Hepatocyte (in vitro differentiated cells): ENCODE results near the gene XG. TPM values are rescaled to one million over a fixed set of nuclear protein-coding genes. Genes with fewer than 3 reads are reported as not detected.

Experiments
- DNase-seq: peaks from one replicate; pipeline ENCODE4 v3.0.0-alpha.2; 2016; ENCODE audit warnings: low spot score
- H2AFZ ChIP-seq: fragments of 200-600 bp; sonication (generic); 2 replicates; pipeline ENCODE4 v1.6.0; 2016; ENCODE audit warnings: antibody characterized with exemption, mild to moderate bottlenecking
- H3K27ac ChIP-seq: fragments of 200-600 bp; sonication (generic); 2 replicates; pipeline ENCODE4 v1.5.1; 2016; ENCODE audit warnings: mild to moderate bottlenecking
- H3K27me3 ChIP-seq: fragments of 200-600 bp; sonication (generic); 2 replicates; pipeline ENCODE4 v1.6.1; 2016
- H3K36me3 ChIP-seq: fragments of 200-600 bp; sonication (generic); replicated peaks from 2 replicates; pipeline ENCODE4 v1.5.1; 2016; ENCODE audit warnings: low read depth; ENCODE audit not compliant: insufficient read depth
- H3K4me1 ChIP-seq: fragments of 200-600 bp; sonication (generic); 2 replicates; pipeline ENCODE4 v1.5.1; 2016; ENCODE audit warnings: mild to moderate bottlenecking, moderate library complexity; ENCODE audit not compliant: insufficient read depth
- H3K4me2 ChIP-seq: fragments of 200-600 bp; sonication (generic); 2 replicates; pipeline ENCODE4 v1.6.0; 2016
- H3K4me3 ChIP-seq: fragments of 200-600 bp; sonication (generic); 2 replicates; pipeline ENCODE4 v1.5.1; 2016; ENCODE audit warnings: mild to moderate bottlenecking
- H3K79me2 ChIP-seq: fragments of 200-600 bp; sonication (generic); 2 replicates; pipeline ENCODE4 v1.6.0; 2017; ENCODE audit warnings: mild to moderate bottlenecking
- H3K9me2 ChIP-seq: fragments of 200-600 bp; sonication (generic); replicated peaks from 2 replicates; pipeline ENCODE4 v1.6.0; 2017; ENCODE audit warnings: mild to moderate bottlenecking; ENCODE audit not compliant: insufficient read depth
- H3K9me3 ChIP-seq: fragments of 200-600 bp; sonication (generic); 2 replicates; pipeline ENCODE4 v1.5.1; 2016; ENCODE audit warnings: low read depth, mild to moderate bottlenecking
- H4K20me1 ChIP-seq: fragments of 200-600 bp; sonication (generic); 2 replicates; pipeline ENCODE4 v1.6.0; 2016; ENCODE audit warnings: mild to moderate bottlenecking; ENCODE audit not compliant: insufficient read depth, poor library complexity, severe bottlenecking
- CTCF ChIP-seq: fragments of 200-600 bp; sonication (generic); IDR thresholded peaks from 2 replicates; pipeline ENCODE4 v1.5.1; 2016; ENCODE audit warnings: antibody characterized with exemption, mild to moderate bottlenecking; ENCODE audit not compliant: poor library complexity
- EZH2 ChIP-seq: fragments of 200-600 bp; sonication (generic); IDR thresholded peaks from 2 replicates; pipeline ENCODE4 v1.6.1; 2016; ENCODE audit warnings: antibody characterized with exemption, mild to moderate bottlenecking, borderline replicate concordance
- EZH2phosphoT487 ChIP-seq: fragments of 200-600 bp; sonication (generic); IDR thresholded peaks from one replicate; pipeline ENCODE4 v1.6.1; 2018; ENCODE audit warnings: antibody characterized with exemption, mild to moderate bottlenecking, low read depth, moderate library complexity; ENCODE audit not compliant: unreplicated experiment, severe bottlenecking
- WGBS: methylation state at CpG from one replicate; pipeline ENCODE4 v1.1.6; 2016; ENCODE audit warnings: low lambda C conversion rate; ENCODE audit errors: missing lambda C conversion rate; 5-methylcytosine and 5-hydroxymethylcytosine counted together
- polyA plus RNA-seq: library from polyadenylated mRNA; unstranded; fragments of >200 nt; fragmentation: Nextera tagmentation; extraction: Ambion mirVana; gene quantifications from 2 replicates; pipeline ENCODE4 v1.2.1, GENCODE V29; 2016
- total RNA-seq: library from RNA; depleted of rRNA; stranded (reverse); fragments of >200 nt; gene quantifications from 2 replicates; pipeline ENCODE4 v1.2.3, GENCODE V29; 2014

The XG gene
- total and polyA plus RNA-seq, 2 experiments from 2014 or later = 0.53 to 0.64 TPM

DNA sequence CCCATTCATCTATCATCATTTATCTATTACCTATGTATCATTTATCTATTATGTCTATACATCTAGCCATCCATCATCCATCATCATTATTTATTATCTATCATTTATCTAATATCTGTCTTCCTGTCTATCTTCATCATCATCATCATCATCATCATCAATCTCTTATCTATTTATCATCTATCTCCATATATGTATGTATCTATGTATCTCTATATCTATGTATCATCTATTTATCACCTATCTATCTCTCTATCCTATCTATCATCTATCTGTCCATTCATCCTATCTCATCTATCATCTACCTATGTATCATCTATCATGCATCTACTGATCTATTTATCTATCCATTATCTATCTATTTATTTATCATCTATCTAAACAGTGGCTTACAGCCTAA lies 73.0 kb downstream of the XG start:
- H3K79me2 ChIP-seq = peaks cover 5% of the 10 kb centered on the region
- no peak overlapping the region for H2AFZ ChIP-seq
- no peak for DNase-seq
- H3K36me3 ChIP-seq = no peaks in the 10 kb centered on the region
- no peak overlapping the region for H3K27ac ChIP-seq
- H3K4me3 ChIP-seq = no peak overlapping the region
- TF ChIP-seq EZH2 (no peak), EZH2phosphoT487 (no peak), CTCF (no peak)
- H3K27me3 ChIP-seq = no peaks in the 10 kb centered on the region
- H3K9me2 ChIP-seq = no peaks in the 10 kb centered on the region
- H3K4me1 ChIP-seq = no peaks in the 10 kb centered on the region
- H4K20me1 ChIP-seq = no peaks in the 10 kb centered on the region
- no peak overlapping the region for H3K4me2 ChIP-seq
- no peaks in the 10 kb centered on the region for H3K9me3 ChIP-seq

- WGBS = 47% methylated on average over 21 of the region's 56 CpGs
- peaks cover 6% of the 10 kb centered on the region for H4K20me1 ChIP-seq
- peaks cover 33% of the 10 kb centered on the region for H3K79me2 ChIP-seq
- H2AFZ ChIP-seq = peak within 1 kb of the TSS; percentile 41
- peaks cover 3% of the 10 kb centered on the region for H3K4me1 ChIP-seq
- peak within 1 kb of the TSS; percentile 68 for H3K27ac ChIP-seq
- peak within 1 kb of the TSS; percentile 93 for H3K4me3 ChIP-seq
- DNase-seq = peak; percentile 72
- H3K27me3 ChIP-seq = no peaks in the 10 kb centered on the region
- peak within 1 kb of the TSS; percentile 99 for H3K4me2 ChIP-seq
- H3K36me3 ChIP-seq = no peaks in the 10 kb centered on the region
- no peak for TF ChIP-seq CTCF
- no peak for TF ChIP-seq EZH2phosphoT487
- no peak for TF ChIP-seq EZH2
- H3K9me2 ChIP-seq = no peaks in the 10 kb centered on the region
- H3K9me3 ChIP-seq = no peaks in the 10 kb centered on the region
These were observed 76.6 kb downstream of the XG start, which contains the start of gene GYG2 for GRCh38 chrX:2828344-2828958. TSS of gene GYG2 (plus strand) at chrX:2828930. CDS start at chrX:2830189, 1,259 bp downstream.

- TF ChIP-seq EZH2 = no peak
- no peak for TF ChIP-seq CTCF
- no peak for TF ChIP-seq EZH2phosphoT487
- Histone ChIP-seq H4K20me1 (peaks cover 6% of the 10 kb centered on the region), H2AFZ (peak overlapping the region; percentile 41), H3K4me3 (peak overlapping the region; percentile 93), H3K4me1 (peaks cover 3% of the 10 kb centered on the region), H3K4me2 (peak overlapping the region; percentile 99), H3K36me3 (no peaks in the 10 kb centered on the region), H3K27ac (peak overlapping the region; percentile 68), H3K9me3 (no peaks in the 10 kb centered on the region), H3K9me2 (no peaks in the 10 kb centered on the region), H3K27me3 (no peaks in the 10 kb centered on the region), H3K79me2 (peaks cover 39% of the 10 kb centered on the region)
- WGBS = no CpG with 5 or more reads among the region's 44 CpGs
- peak; percentile 52 for DNase-seq
These were observed 77.1 kb downstream of the XG start for GRCh38 chrX:2828959-2829411.
